ENCODE results near the gene CYB561A3.

DNA sequence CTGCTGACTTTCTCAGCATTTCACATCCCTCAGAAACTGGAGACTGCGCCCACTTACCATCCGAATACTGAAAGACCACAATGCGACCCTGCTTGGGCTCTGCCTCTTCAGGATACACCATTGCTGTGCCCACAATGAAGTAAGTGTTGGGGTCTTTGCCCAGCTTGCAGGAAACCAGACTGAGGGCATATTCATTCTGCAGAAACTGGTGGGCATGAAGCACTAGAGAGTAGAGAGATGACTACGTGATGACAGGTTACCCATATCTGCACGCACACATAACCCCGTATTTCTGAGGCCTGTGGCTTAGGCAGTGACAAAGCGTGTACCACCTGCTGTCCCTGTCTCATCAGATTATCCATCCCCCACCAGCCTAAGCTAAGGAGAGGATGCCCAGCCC, 51.9 kb downstream of the CYB561A3 start:
- TF ChIP-seq, protein P1, sequence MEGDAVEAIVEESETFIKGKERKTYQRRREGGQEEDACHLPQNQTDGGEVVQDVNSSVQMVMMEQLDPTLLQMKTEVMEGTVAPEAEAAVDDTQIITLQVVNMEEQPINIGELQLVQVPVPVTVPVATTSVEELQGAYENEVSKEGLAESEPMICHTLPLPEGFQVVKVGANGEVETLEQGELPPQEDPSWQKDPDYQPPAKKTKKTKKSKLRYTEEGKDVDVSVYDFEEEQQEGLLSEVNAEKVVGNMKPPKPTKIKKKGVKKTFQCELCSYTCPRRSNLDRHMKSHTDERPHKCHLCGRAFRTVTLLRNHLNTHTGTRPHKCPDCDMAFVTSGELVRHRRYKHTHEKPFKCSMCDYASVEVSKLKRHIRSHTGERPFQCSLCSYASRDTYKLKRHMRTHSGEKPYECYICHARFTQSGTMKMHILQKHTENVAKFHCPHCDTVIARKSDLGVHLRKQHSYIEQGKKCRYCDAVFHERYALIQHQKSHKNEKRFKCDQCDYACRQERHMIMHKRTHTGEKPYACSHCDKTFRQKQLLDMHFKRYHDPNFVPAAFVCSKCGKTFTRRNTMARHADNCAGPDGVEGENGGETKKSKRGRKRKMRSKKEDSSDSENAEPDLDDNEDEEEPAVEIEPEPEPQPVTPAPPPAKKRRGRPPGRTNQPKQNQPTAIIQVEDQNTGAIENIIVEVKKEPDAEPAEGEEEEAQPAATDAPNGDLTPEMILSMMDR (IDR thresholded peaks at IDR 0.05): no peak
- TF ChIP-seq POLR2A (IDR thresholded peaks at IDR 0.05) (no peak), POLR2AphosphoS5 (IDR thresholded peaks at IDR 0.05) (no peak), EP300 (IDR thresholded peaks at IDR 0.05) (no peak)

All from upper lobe of left lung (tissue), 4 donors.